T-helper 17 cell (primary cell): ENCODE measurements around the gene ISG15. TPM values are rescaled to one million over a fixed set of nuclear protein-coding genes. Genes with fewer than 3 reads are reported as not detected.
"Not testable (repeated sequence)": the region's sequence is repeated elsewhere in the genome, so short reads cannot be mapped to it uniquely, and the experiment has no call there.

Experiments
- ATAC-seq: fragments of 150-1000 bp; cut with Tn5 transposase; 2 replicates; pipeline ENCODE4 v1.10.0; 2021; ENCODE audit warnings: mild to moderate bottlenecking, moderate library complexity
- DNase-seq, 3 donors: peaks; one replicate each; pipeline versions ENCODE4 v3.0.0 to v3.0.0-alpha.2; 2020 to 2021
- H3K9me3 ChIP-seq: one replicate; pipeline ENCODE4 v1.7.0; 2013; ENCODE audit warnings: low read length, mild to moderate bottlenecking; ENCODE audit not compliant: control insufficient read depth, poor library complexity, severe bottlenecking
- H3K27ac Mint-ChIP-seq: one replicate; pipeline ENCODE4 v1.8.0; 2022; ENCODE audit warnings: mild to moderate bottlenecking, moderate library complexity, mixed read lengths
- H3K27me3 Mint-ChIP-seq: one replicate; pipeline ENCODE4 v1.8.0; 2022; ENCODE audit warnings: mixed read lengths
- H3K36me3 Mint-ChIP-seq: one replicate; pipeline ENCODE4 v1.8.0; 2022; ENCODE audit warnings: low read depth, mixed read lengths
- H3K4me1 Mint-ChIP-seq: one replicate; pipeline ENCODE4 v1.8.0; 2022; ENCODE audit warnings: mild to moderate bottlenecking, mixed read lengths
- H3K4me3 Mint-ChIP-seq: one replicate; pipeline ENCODE4 v1.8.0; 2022; ENCODE audit warnings: mild to moderate bottlenecking, moderate library complexity, mixed read lengths
- total RNA-seq, 4 donors: library from RNA in 2 of 4; stranded (reverse) in 2 of 4; gene quantifications; one replicate each; pipeline ENCODE4 v1.2.3 and lab custom pipeline; 2022 to 2026

Gene ISG15
- total RNA-seq, 2 donors from 2014 or later: 19.5 to 52.1 TPM

GRCh38 chr1:1049318-1050165 is 36.2 kb downstream of the ISG15 start:
- DNase-seq (no peak), ATAC-seq (no peak)
- Mint-ChIP-seq H3K36me3 (no peaks in the 10 kb centered on the region), H3K27ac (no peak overlapping the region), H3K27me3 (no peaks in the 10 kb centered on the region), H3K4me3 (no peak overlapping the region), H3K4me1 (no peaks in the 10 kb centered on the region)
- H3K9me3 ChIP-seq: no peaks in the 10 kb centered on the region

DNA sequence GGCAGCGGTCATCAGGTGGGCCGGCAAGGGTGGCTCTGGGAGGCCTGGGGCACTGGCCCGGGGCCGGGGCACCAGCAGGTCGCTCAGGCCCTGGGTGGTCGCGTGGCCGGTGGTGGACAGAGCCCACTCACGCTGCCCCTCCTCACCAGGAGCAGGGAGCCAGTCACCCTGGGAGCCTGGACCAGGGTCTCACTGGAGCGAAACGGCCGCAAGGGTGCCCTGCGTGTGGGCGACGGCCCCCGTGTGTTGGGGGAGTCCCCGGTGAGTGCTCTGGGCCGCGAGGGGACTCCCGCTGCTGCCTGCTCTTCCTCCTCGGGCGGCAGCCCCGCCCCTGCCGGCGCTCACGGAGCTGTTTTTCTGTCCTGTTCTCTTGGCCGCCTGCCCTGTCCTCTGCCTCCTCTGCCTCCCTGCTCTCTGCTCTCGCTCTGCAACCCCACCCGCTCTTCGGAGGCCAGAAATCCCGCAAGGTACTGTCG is 37.3 kb downstream of the ISG15 start:
- no peaks in the 10 kb centered on the region for H3K27me3 Mint-ChIP-seq
- ATAC-seq (no peak), DNase-seq (no peak)
- no peak overlapping the region for H3K4me3 Mint-ChIP-seq
- H3K4me1 Mint-ChIP-seq: no peaks in the 10 kb centered on the region
- no peak overlapping the region for H3K27ac Mint-ChIP-seq
- no peaks in the 10 kb centered on the region for H3K36me3 Mint-ChIP-seq
- no peaks in the 10 kb centered on the region for H3K9me3 ChIP-seq

- no peaks in the 10 kb centered on the region for H3K9me3 ChIP-seq
- ATAC-seq (no peak), DNase-seq (no peak)
- Mint-ChIP-seq H3K4me1 (no peaks in the 10 kb centered on the region), H3K36me3 (no peaks in the 10 kb centered on the region), H3K27ac (no peak overlapping the region), H3K27me3 (no peaks in the 10 kb centered on the region), H3K4me3 (no peak overlapping the region)
These were observed 38.0 kb downstream of the ISG15 start for GRCh38 chr1:1051127-1051810.

DNA sequence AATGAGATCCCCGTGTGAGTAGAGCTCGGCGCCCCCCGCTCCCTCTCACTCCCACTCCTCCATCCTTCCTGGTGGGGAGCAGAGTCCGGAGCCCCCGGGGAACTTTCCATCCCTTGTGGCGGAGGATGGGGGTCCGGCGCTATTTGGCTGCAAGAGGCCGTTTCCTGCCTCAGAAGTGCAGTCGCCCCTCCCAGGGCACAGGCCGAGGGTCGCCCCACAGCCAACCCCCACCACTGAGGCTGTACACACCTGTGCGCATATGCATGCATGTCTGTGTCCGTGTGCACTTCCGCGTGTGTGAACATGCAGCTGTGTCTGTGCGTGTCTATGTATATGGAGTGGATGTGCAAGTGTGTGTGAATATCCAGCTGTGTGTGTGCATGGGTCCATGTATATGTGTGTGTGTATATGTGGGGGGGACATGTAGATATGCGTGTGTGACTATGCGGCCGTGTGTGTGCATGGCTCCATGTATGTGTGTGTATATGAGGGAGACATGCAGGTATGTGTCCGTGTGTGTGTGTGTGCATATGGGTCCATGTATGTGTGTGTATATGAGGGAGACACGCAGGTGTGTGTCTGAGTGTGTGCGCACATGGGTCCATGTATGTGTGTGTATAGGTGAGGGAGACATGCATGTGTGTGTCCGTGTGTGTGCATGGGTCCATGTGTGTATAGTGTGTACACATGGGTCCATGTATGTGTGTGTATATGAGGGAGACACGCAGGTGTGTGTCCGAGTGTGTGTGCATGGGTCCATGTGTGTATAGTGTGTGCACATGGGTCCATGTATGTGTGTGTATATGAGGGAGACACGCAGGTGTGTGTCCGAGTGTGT is 38.9 kb downstream of the ISG15 start:
- ATAC-seq: no peak
- no peaks in the 10 kb centered on the region for H3K9me3 ChIP-seq
- H3K4me1 Mint-ChIP-seq: no peaks in the 10 kb centered on the region
- no peak overlapping the region for H3K4me3 Mint-ChIP-seq
- H3K27ac Mint-ChIP-seq: no peak overlapping the region
- H3K27me3 Mint-ChIP-seq: peaks cover 7% of the 10 kb centered on the region
- no peak for DNase-seq
- H3K36me3 Mint-ChIP-seq: no peaks in the 10 kb centered on the region

DNA sequence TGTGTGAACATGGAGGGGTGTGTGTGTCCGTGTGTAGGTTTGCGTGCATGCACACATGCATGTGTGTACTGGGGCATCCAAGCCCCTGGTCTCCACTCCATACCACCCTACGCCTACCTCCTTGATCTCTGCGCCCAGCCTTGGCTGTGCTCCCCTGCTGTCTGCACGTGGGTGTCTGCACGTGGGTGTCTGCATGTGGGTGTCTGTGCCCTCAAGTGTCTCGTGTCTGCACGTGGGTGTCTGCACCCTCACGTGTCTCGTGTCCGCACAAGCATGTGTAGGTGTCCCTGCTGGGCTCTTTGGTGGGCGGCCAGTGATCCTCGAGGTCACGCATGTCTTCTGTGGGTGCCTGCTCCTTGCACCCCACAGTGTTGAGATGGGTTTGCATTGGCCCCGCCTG is 39.7 kb downstream of the ISG15 start:
- H3K4me1 Mint-ChIP-seq: no peaks in the 10 kb centered on the region
- H3K36me3 Mint-ChIP-seq: no peaks in the 10 kb centered on the region
- peaks cover 12% of the 10 kb centered on the region for H3K27me3 Mint-ChIP-seq
- no peak for DNase-seq
- H3K4me3 Mint-ChIP-seq: no peak overlapping the region
- no peak overlapping the region for H3K27ac Mint-ChIP-seq
- no peaks in the 10 kb centered on the region for H3K9me3 ChIP-seq
- ATAC-seq: no peak

DNA sequence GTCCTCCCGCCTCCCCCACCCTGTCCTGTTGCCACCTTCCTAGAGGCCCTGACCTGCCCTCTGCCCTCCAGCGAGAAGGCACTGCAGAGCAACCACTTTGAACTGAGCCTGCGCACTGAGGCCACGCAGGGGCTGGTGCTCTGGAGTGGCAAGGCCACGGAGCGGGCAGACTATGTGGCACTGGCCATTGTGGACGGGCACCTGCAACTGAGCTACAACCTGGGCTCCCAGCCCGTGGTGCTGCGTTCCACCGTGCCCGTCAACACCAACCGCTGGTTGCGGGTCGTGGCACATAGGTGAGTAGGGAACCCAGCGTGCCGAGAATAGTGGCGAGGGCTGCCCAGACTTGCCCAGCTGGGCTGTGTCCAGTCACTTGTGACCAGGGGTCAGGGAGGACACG is 40.4 kb downstream of the ISG15 start:
- Mint-ChIP-seq H3K4me1 (peaks cover 2% of the 10 kb centered on the region), H3K27me3 (peaks cover 18% of the 10 kb centered on the region), H3K36me3 (no peaks in the 10 kb centered on the region), H3K27ac (no peak overlapping the region), H3K4me3 (no peak overlapping the region)
- no peak for ATAC-seq
- no peak for DNase-seq
- H3K9me3 ChIP-seq: no peaks in the 10 kb centered on the region

GRCh38 chr1:1054099-1054700 is 40.9 kb downstream of the ISG15 start:
- Mint-ChIP-seq H3K4me3 (no peak overlapping the region), H3K36me3 (no peaks in the 10 kb centered on the region), H3K27ac (no peak overlapping the region), H3K27me3 (peaks cover 21% of the 10 kb centered on the region), H3K4me1 (peaks cover 5% of the 10 kb centered on the region)
- ATAC-seq: no peak
- no peak for DNase-seq
- no peaks in the 10 kb centered on the region for H3K9me3 ChIP-seq

DNA sequence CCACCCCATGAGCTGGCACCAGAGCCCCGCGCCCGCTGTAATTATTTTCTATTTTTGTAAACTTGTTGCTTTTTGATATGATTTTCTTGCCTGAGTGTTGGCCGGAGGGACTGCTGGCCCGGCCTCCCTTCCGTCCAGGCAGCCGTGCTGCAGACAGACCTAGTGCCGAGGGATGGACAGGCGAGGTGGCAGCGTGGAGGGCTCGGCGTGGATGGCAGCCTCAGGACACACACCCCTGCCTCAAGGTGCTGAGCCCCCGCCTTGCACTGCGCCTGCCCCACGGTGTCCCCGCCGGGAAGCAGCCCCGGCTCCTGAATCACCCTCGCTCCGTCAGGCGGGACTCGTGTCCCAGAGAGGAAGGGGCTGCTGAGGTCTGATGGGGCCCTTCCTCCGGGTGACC is 41.7 kb downstream of the ISG15 start:
- Mint-ChIP-seq H3K36me3 (no peaks in the 10 kb centered on the region), H3K4me1 (peaks cover 6% of the 10 kb centered on the region), H3K27ac (no peak overlapping the region), H3K4me3 (no peak overlapping the region), H3K27me3 (peaks cover 21% of the 10 kb centered on the region)
- DNase-seq (no peak), ATAC-seq (no peak)
- H3K9me3 ChIP-seq: no peaks in the 10 kb centered on the region

- peaks cover 9% of the 10 kb centered on the region for H3K4me1 Mint-ChIP-seq
- H3K27me3 Mint-ChIP-seq: peaks cover 21% of the 10 kb centered on the region
- no peaks in the 10 kb centered on the region for H3K9me3 ChIP-seq
- H3K36me3 Mint-ChIP-seq: no peaks in the 10 kb centered on the region
- no peak overlapping the region for H3K4me3 Mint-ChIP-seq
- H3K27ac Mint-ChIP-seq: no peak overlapping the region
- ATAC-seq (no peak), DNase-seq (no peak)
These were observed 42.8 kb downstream of the ISG15 start for GRCh38 chr1:1055841-1056736.

- H3K27ac Mint-ChIP-seq, DNase-seq, H3K9me3 ChIP-seq, H3K4me1 Mint-ChIP-seq, H3K36me3 Mint-ChIP-seq, ATAC-seq: not testable (repeated sequence)
- Mint-ChIP-seq H3K27me3 (peaks cover 25% of the 10 kb centered on the region), H3K4me3 (peak overlapping the region; percentile 39)
These were observed 44.4 kb downstream of the ISG15 start for GRCh38 chr1:1057769-1058087.

DNA sequence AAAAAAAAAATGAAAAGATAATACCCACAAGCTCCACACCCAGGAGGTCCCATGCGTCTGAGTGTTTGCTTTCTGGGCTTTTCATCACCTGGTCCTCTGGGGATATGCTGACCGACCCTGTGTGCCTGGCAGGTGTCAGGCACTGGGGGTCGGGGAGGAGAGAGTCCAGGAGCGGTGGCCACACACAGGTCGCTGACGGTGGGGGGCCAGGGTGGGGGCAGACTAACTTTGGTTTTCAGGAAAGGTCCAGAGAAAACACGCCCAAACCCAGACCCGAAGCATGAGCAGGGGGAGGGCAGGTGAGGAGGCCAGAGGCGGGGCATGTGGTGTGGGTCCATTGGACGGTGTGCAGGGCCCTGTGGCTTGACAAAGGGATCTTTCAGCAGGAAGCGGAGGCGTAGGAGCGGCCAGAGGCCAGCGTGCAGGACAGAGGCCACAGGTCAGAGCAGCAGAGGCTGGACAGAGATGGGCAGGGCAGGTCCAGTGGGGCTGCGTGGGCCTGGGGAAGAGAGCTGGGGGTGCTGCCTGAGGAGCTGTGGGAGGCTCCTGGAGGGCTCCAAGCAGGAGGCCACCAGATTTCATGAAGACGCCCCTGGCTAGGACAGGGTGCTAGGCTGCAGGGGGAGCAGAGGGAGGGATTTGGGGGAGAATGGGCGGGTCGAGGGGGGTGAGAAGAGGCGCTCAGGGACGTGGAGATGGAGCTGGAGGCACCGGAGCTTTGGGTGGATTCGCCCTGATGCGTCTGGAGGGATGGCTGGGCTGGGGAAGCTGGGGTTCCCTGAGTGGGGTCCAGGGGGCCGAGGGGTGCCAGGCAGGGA is 45.0 kb downstream of the ISG15 start:
- DNase-seq (no peak), ATAC-seq (no peak)
- peaks cover 9% of the 10 kb centered on the region for H3K4me1 Mint-ChIP-seq
- no peaks in the 10 kb centered on the region for H3K9me3 ChIP-seq
- no peaks in the 10 kb centered on the region for H3K36me3 Mint-ChIP-seq
- peak overlapping the region; percentile 81 for H3K4me3 Mint-ChIP-seq
- peaks cover 30% of the 10 kb centered on the region for H3K27me3 Mint-ChIP-seq
- no peak overlapping the region for H3K27ac Mint-ChIP-seq
